HCT116 (cell line): ENCODE results near the gene G3BP2. TPM values are rescaled to one million over a fixed set of nuclear protein-coding genes. Genes with fewer than 3 reads are reported as not detected.

Source experiments
- ATAC-seq: fragments of 200-7000 bp; cut with Tn5 transposase; 2 replicates; pipeline ENCODE4 v1.9.1; 2020; ENCODE audit warnings: mild to moderate bottlenecking, moderate library complexity
- BruUV-seq: library from RNA; stranded (reverse); fragments of 400-500 nt; replicated peaks from 2 replicates; lab custom pipeline; 2021; lab: Mats Ljungman, UMichigan
- CTCF ChIA-PET: fragments of 300-600 bp; sonication (Branson Sonifier 250); formaldehyde crosslinking; loops from one replicate; lab custom pipeline; 2021; ENCODE audit warnings: antibody characterized with exemption; lab: Charles Lee
- POLR2A ChIA-PET: fragments of 300-600, 350-600 bp; sonication (Branson Sonifier 250); formaldehyde crosslinking; loops from one replicate; lab custom pipeline; 2021; ENCODE audit warnings: antibody characterized with exemption; lab: Charles Lee
- RAD21 ChIA-PET, 2 experiments: fragments of 300-600 bp; sonication (Branson Sonifier 250); formaldehyde crosslinking; loops; one replicate each; lab custom pipeline; 2023; ENCODE audit warnings: low total read pairs in 2 of 2; ENCODE audit not compliant: uncharacterized antibody in 2 of 2, unreplicated experiment in 2 of 2, low non-redundant PET in 1 of 2; lab: Charles Lee
- DNase-seq: peaks from one replicate; pipeline ENCODE4 v3.0.0-alpha.2; 2010; ENCODE audit warnings: low read depth, low spot score
- H2AFZ ChIP-seq: fragments of 200-600 bp; shearing (Covaris generic), sonication (generic); 2 replicates; pipeline ENCODE4 v1.6.1; 2017; ENCODE audit warnings: low read depth, mixed run types, mixed read lengths, antibody characterized with exemption, low read length; ENCODE audit not compliant: poor library complexity, severe bottlenecking
- H3K27ac ChIP-seq: 2 replicates; pipeline ENCODE4 v1.5.1; 2012; ENCODE audit warnings: low read depth, low read length
- H3K27me3 ChIP-seq: fragments of 200-600 bp; sonication (generic); 2 replicates; pipeline ENCODE4 v1.6.1; 2016; ENCODE audit warnings: mixed run types, low read length, mixed read lengths; ENCODE audit not compliant: insufficient read depth
- H3K36me3 ChIP-seq, 2 experiments: fragments of 200-500 bp in 1 of 2; fragments of 200-600 bp in 1 of 2; sonication (Bioruptor generic) in 1 of 2; sonication (generic) in 1 of 2; 2 replicates each; pipeline versions ENCODE4 v1.5.1 to v1.6.1; 2014 to 2016; ENCODE audit warnings: low read length in 2 of 2, inconsistent platforms in 1 of 2, mixed read lengths in 1 of 2, mixed run types in 1 of 2; ENCODE audit not compliant: insufficient read depth in 2 of 2, control insufficient read depth in 1 of 2
- H3K4me1 ChIP-seq, 2 experiments: fragments of 200-600 bp in 1 of 2; sonication (generic) in 1 of 2; 2 replicates each; pipeline versions ENCODE4 v1.5.1 to v1.6.1; 2012 to 2017; ENCODE audit warnings: low read length in 2 of 2, inconsistent platforms in 1 of 2, mild to moderate bottlenecking in 1 of 2, mixed read lengths in 1 of 2, mixed run types in 1 of 2, moderate library complexity in 1 of 2; ENCODE audit not compliant: insufficient read depth in 2 of 2, control insufficient read depth in 1 of 2
- H3K4me2 ChIP-seq: fragments of 200-600 bp; sonication (generic); 2 replicates; pipeline ENCODE4 v1.6.1; 2017; ENCODE audit warnings: mixed run types, low read length, mixed read lengths
- H3K4me3 ChIP-seq, 2 experiments: fragments of 200-600 bp in 1 of 2; sonication (generic) in 1 of 2; replicated peaks in 1 of 2; 2 replicates each; pipeline ENCODE4 v1.5.1; 2011 to 2016; ENCODE audit warnings: low read length in 2 of 2, control low read depth in 1 of 2, low read depth in 1 of 2, mild to moderate bottlenecking in 1 of 2, mixed read lengths in 1 of 2, mixed run types in 1 of 2
- H3K79me2 ChIP-seq: fragments of 200-600 bp; sonication (generic); 2 replicates; pipeline ENCODE4 v1.6.1; 2017; ENCODE audit warnings: mild to moderate bottlenecking, mixed run types, low read length, moderate library complexity, mixed read lengths; ENCODE audit not compliant: insufficient read depth
- H3K9ac ChIP-seq: fragments of 200-600 bp; sonication (generic); 2 replicates; pipeline ENCODE4 v1.6.1; 2016; ENCODE audit warnings: low read length, mixed read lengths
- H3K9me2 ChIP-seq: fragments of 200-600 bp; sonication (generic), shearing (Covaris generic); 2 replicates; pipeline ENCODE4 v1.6.1; 2017; ENCODE audit warnings: mixed run types, mild to moderate bottlenecking, moderate library complexity; ENCODE audit not compliant: insufficient read depth
- H3K9me3 ChIP-seq, 2 experiments: fragments of 200-500 bp in 1 of 2; fragments of 200-600 bp in 1 of 2; sonication (Bioruptor generic) in 1 of 2; sonication (generic) in 1 of 2; 2 replicates each; pipeline ENCODE4 v1.6.1; 2014 to 2017; ENCODE audit warnings: low read length in 2 of 2, mixed read lengths in 2 of 2, inconsistent platforms in 1 of 2, low read depth in 1 of 2, mild to moderate bottlenecking in 1 of 2, mixed run types in 1 of 2, moderate library complexity in 1 of 2; ENCODE audit not compliant: control insufficient read depth in 1 of 2, insufficient read depth in 1 of 2
- H4K20me1 ChIP-seq: fragments of 200-600 bp; sonication (generic), shearing (Covaris generic); 2 replicates; pipeline ENCODE4 v1.6.1; 2017; ENCODE audit warnings: mixed run types, mild to moderate bottlenecking, moderate library complexity; ENCODE audit not compliant: insufficient read depth
- ATF3 ChIP-seq: IDR thresholded peaks from 2 replicates; pipeline ENCODE4 v1.6.1; 2012
- CTCF ChIP-seq, 3 experiments: fragments of 200-600 bp in 1 of 3; sonication (generic) in 1 of 3; IDR thresholded peaks in 2 of 3; conservative IDR thresholded peaks in 1 of 3; 2 replicates each; pipeline ENCODE4 v1.5.1; 2012 to 2017; ENCODE audit warnings: low read depth in 2 of 3, low read length in 2 of 3, antibody characterized with exemption in 1 of 3, borderline replicate concordance in 1 of 3, control low read depth in 1 of 3, mild to moderate bottlenecking in 1 of 3, mixed read lengths in 1 of 3, mixed run types in 1 of 3, moderate library complexity in 1 of 3; ENCODE audit not compliant: insufficient read depth in 1 of 3
- ELF1 ChIP-seq: IDR thresholded peaks from 2 replicates; pipeline ENCODE4 v1.6.1; 2012; ENCODE audit warnings: low read depth, borderline replicate concordance
- EZH2 ChIP-seq: fragments of 200-600 bp; sonication (generic); IDR thresholded peaks from 2 replicates; pipeline ENCODE4 v1.6.1; 2017; ENCODE audit warnings: antibody characterized with exemption, mixed run types
- FOSL1 ChIP-seq: IDR thresholded peaks from 2 replicates; pipeline ENCODE4 v1.6.1; 2012; ENCODE audit warnings: low read depth
- MAX ChIP-seq: IDR thresholded peaks from 2 replicates; pipeline ENCODE4 v1.6.1; 2012
- POLR2AphosphoS5 ChIP-seq: IDR thresholded peaks from 2 replicates; pipeline ENCODE4 v1.6.1; 2011; ENCODE audit warnings: mild to moderate bottlenecking, low read depth, low read length, moderate library complexity
- RAD21 ChIP-seq: IDR thresholded peaks from 2 replicates; pipeline ENCODE4 v1.6.1; 2012; ENCODE audit warnings: low read depth, mild to moderate bottlenecking
- REST ChIP-seq: IDR thresholded peaks from 2 replicates; pipeline ENCODE4 v1.6.1; 2012; ENCODE audit warnings: low read depth
- TCF7L2 ChIP-seq: IDR thresholded peaks from 2 replicates; pipeline ENCODE4 v1.7.0; 2011; ENCODE audit warnings: borderline replicate concordance, inconsistent platforms; ENCODE audit not compliant: insufficient read depth, insufficient read length; ENCODE audit errors: extremely low read depth
- ZFX ChIP-seq: fragments of 450-650 bp; IDR thresholded peaks from 2 replicates; pipeline ENCODE4 v1.6.1; 2017
- intact Hi-C: fragments of 100-400 bp; cut with micrococcal nuclease; formaldehyde crosslinking; loops from 2 replicates; pipeline ENCODE4 v1.10.0; 2022
- total RNA-seq: library from RNA; stranded (reverse); gene quantifications from one replicate; pipeline ENCODE4 v1.2.1, GENCODE V29; 2021; ENCODE audit not compliant: unreplicated experiment

The G3BP2 gene
- total RNA-seq, 1 experiment from 2014 or later = 153 TPM

GRCh38 chr4:75637176-75637575 lies 36.0 kb downstream of the G3BP2 start:
- no peak overlapping the region for H3K9ac ChIP-seq
- RAD21 ChIA-PET = no interaction called here
- POLR2A ChIA-PET = no interaction called here
- H3K4me2 ChIP-seq = no peak overlapping the region
- H3K27ac ChIP-seq = no peak overlapping the region
- H3K27me3 ChIP-seq = no peaks in the 10 kb centered on the region
- no peaks in the 10 kb centered on the region for H3K9me2 ChIP-seq
- H3K9me3 ChIP-seq = no peaks in the 10 kb centered on the region
- H2AFZ ChIP-seq = no peak overlapping the region
- no peaks in the 10 kb centered on the region for H3K4me1 ChIP-seq
- no peaks in the 10 kb centered on the region for H3K79me2 ChIP-seq
- ATAC-seq = no peak
- TF ChIP-seq CTCF (IDR thresholded peaks at IDR 0.05 in 2 of 3, conservative IDR thresholded peaks at IDR 0.05 in 1 of 3; ENCODE audit: borderline replicate concordance in 1 of 3, insufficient read depth in 1 of 3, low read depth in 2 of 3, low read length in 2 of 3) (no peak), RAD21 (no peak), FOSL1 (no peak), REST (no peak), ZFX (no peak), MAX (no peak), TCF7L2 (no peak), ELF1 (no peak), ATF3 (no peak), POLR2AphosphoS5 (no peak), EZH2 (no peak)
- H3K4me3 ChIP-seq = no peak overlapping the region
- peaks cover 0 to 4% of the 10 kb centered on the region in 2 experiments; a peak in 1 of 4 replicates for H3K36me3 ChIP-seq
- no peak for DNase-seq
- intact Hi-C loops = no loop called here
- H4K20me1 ChIP-seq = no peaks in the 10 kb centered on the region
- CTCF ChIA-PET = no interaction called here
- no TSS peak for BruUV-seq
